ENCODE results near the gene FAF1. TPM values are rescaled to one million over a fixed set of nuclear protein-coding genes. Genes with fewer than 3 reads are reported as not detected.
"Not testable (repeated sequence)": the region's sequence is repeated elsewhere in the genome, so short reads cannot be mapped to it uniquely, and the experiment has no call there.

FAF1 gene
- total RNA-seq, 1 experiment from 2014 or later = 14.7 TPM

GRCh38 chr1:50873458-50874187 is 86.4 kb downstream of the FAF1 start:
- CTCF ChIA-PET = interaction anchor here (0.6 to 1.0 kb wide), 9 partner anchors 15 to 817 kb away, joined by 3 to 10 read pairs (median 4); no protein-coding TSS in a partner anchor
- H3K9me3 ChIP-seq (ENCODE audit: low read length) = no peaks in the 10 kb centered on the region
- peak overlapping the region; percentile 60 for H2AFZ ChIP-seq (ENCODE audit: low read length)
- BruUV-seq (replicated peaks) = no TSS peak
- ATAC-seq (peak; percentile 96), DNase-seq (peak; percentile 89)
- H4K20me1 ChIP-seq (ENCODE audit: low read length) = no peaks in the 10 kb centered on the region
- H3K4me1 ChIP-seq (ENCODE audit: insufficient read depth, low read length) = peaks cover 9% of the 10 kb centered on the region
- intact Hi-C loops (cut with micrococcal nuclease) = loop anchor here (2.0 to 10.0 kb wide), 3 partner anchors 91 to 171 kb away; partner anchors contain the start of gene FAF1
- POLR2A ChIA-PET (ENCODE audit: unreplicated experiment) = interaction anchor here (0.5 kb wide), 1 partner anchor 130 kb away, joined by 7 read pairs; no protein-coding TSS in a partner anchor
- TF ChIP-seq EZH2phosphoT487 (IDR thresholded peaks at IDR 0.05; ENCODE audit: borderline replicate concordance, low read length) (no peak), CTCF (conservative IDR thresholded peaks at IDR 0.05; ENCODE audit: low read depth, low read length) (peak; percentile 100)
- no peaks in the 10 kb centered on the region for H3K27me3 ChIP-seq (ENCODE audit: low read length)
- no peak overlapping the region for H3K9ac ChIP-seq (ENCODE audit: low read length)
- H3K4me2 ChIP-seq (ENCODE audit: low read length) = peak overlapping the region; percentile 72
- no peaks in the 10 kb centered on the region for H3K9me2 ChIP-seq (replicated peaks; ENCODE audit: low read length)
- H3K27ac ChIP-seq (ENCODE audit: low read length) = no peak overlapping the region
- H3K36me3 ChIP-seq (ENCODE audit: low read depth, low read length) = no peaks in the 10 kb centered on the region; the same call in 1 of the 2 replicates
- H3F3A ChIP-seq (ENCODE audit: low read length, unreplicated experiment) = no peaks in the 10 kb centered on the region
- H3K4me3 ChIP-seq (ENCODE audit: low read length) = peak overlapping the region; percentile 59
- peaks cover 56% of the 10 kb centered on the region for H3K79me2 ChIP-seq (ENCODE audit: low read length)

- CTCF ChIA-PET; intact Hi-C loops (cut with micrococcal nuclease); H3K9ac ChIP-seq (ENCODE audit: low read length); DNase-seq; H2AFZ ChIP-seq (ENCODE audit: low read length); POLR2A ChIA-PET (ENCODE audit: unreplicated experiment); H3K9me3 ChIP-seq (ENCODE audit: low read length); H3K36me3 ChIP-seq (ENCODE audit: low read depth, low read length); H3K9me2 ChIP-seq (replicated peaks; ENCODE audit: low read length); H3K4me3 ChIP-seq (ENCODE audit: low read length); H3K27me3 ChIP-seq (ENCODE audit: low read length); H3F3A ChIP-seq (ENCODE audit: low read length, unreplicated experiment); BruUV-seq (replicated peaks); H3K27ac ChIP-seq (ENCODE audit: low read length); ATAC-seq; H3K4me1 ChIP-seq (ENCODE audit: insufficient read depth, low read length); H3K4me2 ChIP-seq (ENCODE audit: low read length); H4K20me1 ChIP-seq (ENCODE audit: low read length): not testable (repeated sequence)
- H3K79me2 ChIP-seq (ENCODE audit: low read length) = peaks cover 73% of the 10 kb centered on the region
Observed at GRCh38 chr1:50864845-50865244, 95.2 kb downstream of the FAF1 start.

- intact Hi-C loops (cut with micrococcal nuclease) = no loop called here
- peak; percentile 69 for ATAC-seq
- peak; percentile 32 for DNase-seq
- Histone ChIP-seq H3K27me3 (ENCODE audit: low read length) (no peaks in the 10 kb centered on the region), H3K4me2 (ENCODE audit: low read length) (no peak overlapping the region), H3F3A (ENCODE audit: low read length, unreplicated experiment) (no peaks in the 10 kb centered on the region), H3K4me1 (ENCODE audit: insufficient read depth, low read length) (peaks cover 5% of the 10 kb centered on the region), H2AFZ (ENCODE audit: low read length) (no peak overlapping the region), H4K20me1 (ENCODE audit: low read length) (0 out of 2 replicates have a peak, but pooled peaks cover 7% of the 10 kb centered on the region), H3K9me3 (ENCODE audit: low read length) (no peaks in the 10 kb centered on the region; the same call in 1 of the 2 replicates), H3K4me3 (ENCODE audit: low read length) (no peak overlapping the region), H3K9me2 (replicated peaks; ENCODE audit: low read length) (no peaks in the 10 kb centered on the region), H3K36me3 (ENCODE audit: low read depth, low read length) (peaks cover 6% of the 10 kb centered on the region; the same call in 1 of the 2 replicates), H3K27ac (ENCODE audit: low read length) (peak overlapping the region; percentile 18; the same call in 1 of the 2 replicates), H3K9ac (ENCODE audit: low read length) (no peak overlapping the region), H3K79me2 (ENCODE audit: low read length) (peaks cover 76% of the 10 kb centered on the region)
- BruUV-seq (replicated peaks) = no TSS peak
- ChIA-PET POLR2A (ENCODE audit: unreplicated experiment) (no interaction called here), CTCF (no interaction called here)
- no peak for TF ChIP-seq CTCF (conservative IDR thresholded peaks at IDR 0.05; ENCODE audit: low read depth, low read length)
Observed at GRCh38 chr1:50861772-50862171, 98.3 kb downstream of the FAF1 start.

All from PC-3 (cell line).